Esophagus squamous epithelium (tissue), 5 donors: ENCODE measurements around the gene GRIK4. TPM values are rescaled to one million over a fixed set of nuclear protein-coding genes. Genes with fewer than 3 reads are reported as not detected.

Experiments
- DNase-seq: peaks from one replicate; lab custom pipeline; 2025; lab: John Stamatoyannopoulos, UW
- H3K27ac ChIP-seq, 4 donors: fragments of 200-600 bp; sonication (generic); one replicate each; pipeline ENCODE4 v1.5.1; 2016 to 2019; ENCODE audit warnings: mild to moderate bottlenecking in 1 of 4
- H3K27me3 ChIP-seq, 4 donors: fragments of 200-600 bp; sonication (generic); 1 replicate in 3 of 4; 2 replicates in 1 of 4; pipeline versions ENCODE4 v1.5.1 to v1.6.0; 2017 to 2021; ENCODE audit warnings: antibody characterized with exemption in 1 of 4
- H3K36me3 ChIP-seq, 3 donors: fragments of 200-600 bp; sonication (generic); one replicate each; pipeline ENCODE4 v1.5.1; 2016 to 2019
- H3K4me1 ChIP-seq, 3 donors: fragments of 200-600 bp; sonication (generic); one replicate each; pipeline ENCODE4 v1.5.1; 2017 to 2019
- H3K4me3 ChIP-seq, 4 donors: fragments of 200-600 bp; sonication (generic); 1 replicate in 3 of 4; 2 replicates in 1 of 4; pipeline ENCODE4 v1.5.1; 2016 to 2019; ENCODE audit warnings: mild to moderate bottlenecking in 2 of 4, moderate library complexity in 1 of 4
- H3K9me3 ChIP-seq, 3 donors: fragments of 200-600 bp; sonication (generic); one replicate each; pipeline ENCODE4 v1.5.1; 2016 to 2019
- CTCF ChIP-seq, 6 experiments: fragments of 450-650 bp in 4 of 6; fragments of 200-600 bp in 2 of 6; sonication (generic) in 2 of 6; IDR thresholded peaks; one replicate each; pipeline ENCODE4 v1.5.1; 2016 to 2019; ENCODE audit warnings: antibody characterized with exemption in 6 of 6, mild to moderate bottlenecking in 4 of 6, moderate library complexity in 4 of 6
- POLR2A ChIP-seq, 4 donors: fragments of 450-650 bp; IDR thresholded peaks; one replicate each; pipeline ENCODE4 v1.6.1; 2017; ENCODE audit warnings: antibody characterized with exemption in 4 of 4, mild to moderate bottlenecking in 4 of 4, moderate library complexity in 3 of 4
- WGBS, 2 donors: methylation state at CpG; one replicate each; pipeline ENCODE4 v1.1.5; 2018; 5-methylcytosine and 5-hydroxymethylcytosine counted together
- intact Hi-C: fragments of 100-400 bp; cut with DNase I; formaldehyde crosslinking; loops from one replicate; pipeline ENCODE4 v1.15.0; 2022
- total RNA-seq, 4 donors: library from RNA; depleted of rRNA; stranded (reverse); fragments of >200 nt; gene quantifications; one replicate each; pipeline ENCODE4 v1.1.0, GENCODE V29; 2016
- donor health status: DM: yes; HTN: yes; CAD: no.

The GRIK4 gene
- total RNA-seq, 4 donors from 2014 or later, result 0.15 to 0.19 TPM; not detected in 2

GRCh38 chr11:120543521-120544215 is 32.1 kb downstream of the GRIK4 start:
- intact Hi-C loops, result no loop called here
- 79 to 88% methylated on average over 6 of the region's 6 CpGs for WGBS, 2 donors
- peaks cover 16 to 28% (median 24%) of the 10 kb centered on the region in 3 donors for H3K4me1 ChIP-seq
- H3K9me3 ChIP-seq, result peaks cover 0 to 8% (median 0%) of the 10 kb centered on the region in 3 donors
- H3K4me3 ChIP-seq, result no peak overlapping the region
- peaks cover 0 to 5% (median 0%) of the 10 kb centered on the region in 4 donors for H3K27me3 ChIP-seq
- TF ChIP-seq CTCF (IDR thresholded peaks at IDR 0.05) (no peak), POLR2A (IDR thresholded peaks at IDR 0.05) (no peak)
- no peak overlapping the region for H3K27ac ChIP-seq
- DNase-seq, result no peak
- H3K36me3 ChIP-seq, result no peaks in the 10 kb centered on the region

GRCh38 chr11:120545813-120546212 is 34.3 kb downstream of the GRIK4 start:
- 48 to 68% methylated on average over 4 to 7 of the region's 7 CpGs for WGBS, 2 donors
- Histone ChIP-seq H3K27ac (no peak overlapping the region), H3K36me3 (no peaks in the 10 kb centered on the region), H3K9me3 (peaks cover 0 to 8% (median 0%) of the 10 kb centered on the region in 3 donors), H3K4me1 (peaks cover 16 to 29% (median 25%) of the 10 kb centered on the region in 3 donors), H3K4me3 (no peak overlapping the region), H3K27me3 (peaks cover 0 to 13% (median 0%) of the 10 kb centered on the region in 4 donors)
- TF ChIP-seq POLR2A (IDR thresholded peaks at IDR 0.05), result no peak
- no peak for TF ChIP-seq CTCF (IDR thresholded peaks at IDR 0.05)
- no peak for DNase-seq
- intact Hi-C loops, result no loop called here

- peaks cover 16 to 29% (median 25%) of the 10 kb centered on the region in 3 donors for H3K4me1 ChIP-seq
- intact Hi-C loops, result no loop called here
- peaks cover 0 to 13% (median 0%) of the 10 kb centered on the region in 4 donors for H3K27me3 ChIP-seq
- TF ChIP-seq POLR2A (IDR thresholded peaks at IDR 0.05) (no peak), CTCF (IDR thresholded peaks at IDR 0.05) (no peak)
- H3K9me3 ChIP-seq, result peaks cover 0 to 6% (median 0%) of the 10 kb centered on the region in 3 donors
- H3K27ac ChIP-seq, result peak overlapping the region in 3 of 4 donors; percentile 35 to 83 (median 69)
- H3K4me3 ChIP-seq, result no peak overlapping the region
- 53 to 69% methylated on average over 14 to 17 of the region's 17 CpGs for WGBS, 2 donors
- no peak for DNase-seq
- no peaks in the 10 kb centered on the region for H3K36me3 ChIP-seq
Measured at GRCh38 chr11:120546312-120547205, 35.0 kb downstream of the GRIK4 start.

- intact Hi-C loops, result no loop called here
- no peak overlapping the region for H3K4me3 ChIP-seq
- no peaks in the 10 kb centered on the region for H3K9me3 ChIP-seq
- no peak for DNase-seq
- H3K27me3 ChIP-seq, result peaks cover 0 to 13% (median 0%) of the 10 kb centered on the region in 4 donors
- 44 to 54% methylated on average over 6 to 10 of the region's 10 CpGs for WGBS, 2 donors
- TF ChIP-seq CTCF (IDR thresholded peaks at IDR 0.05), result no peak
- TF ChIP-seq POLR2A (IDR thresholded peaks at IDR 0.05), result no peak
- H3K27ac ChIP-seq, result peak overlapping the region in 3 of 4 donors; percentile 35 to 83 (median 69)
- H3K36me3 ChIP-seq, result no peaks in the 10 kb centered on the region
- peaks cover 16 to 29% (median 25%) of the 10 kb centered on the region in 3 donors for H3K4me1 ChIP-seq
Measured at GRCh38 chr11:120547316-120547715, 35.8 kb downstream of the GRIK4 start.
